Thymus (tissue), 2 donors: ENCODE measurements around the gene SLC2A5. TPM values are rescaled to one million over a fixed set of nuclear protein-coding genes. Genes with fewer than 3 reads are reported as not detected.

Source experiments
- polyA plus RNA-seq: library from polyadenylated mRNA; stranded (reverse); fragments of 200-250 nt; gene quantifications from one replicate; pipeline ENCODE4 v1.2.3, GENCODE V29; 2013
- total RNA-seq: library from RNA; stranded (reverse); fragments of 120-200 nt; gene quantifications from one replicate; pipeline ENCODE4 v1.2.4, GENCODE V29; 2013
- donor health status: healthy.

The SLC2A5 gene
- total and polyA plus RNA-seq, 2 donors = 1.5 to 6.8 TPM

Other genes starting within 250 kb of the SLC2A5 start
- 1,073 TPM for gene ENO1, start 190.9 kb downstream of the SLC2A5 start, total RNA-seq
- gene ENO1, start 190.9 kb downstream of the SLC2A5 start, polyA plus RNA-seq = 261 TPM
- 1.5 TPM for gene CA6, start 123.8 kb downstream of the SLC2A5 start, total RNA-seq
- 0.37 TPM for gene CA6, start 123.8 kb downstream of the SLC2A5 start, polyA plus RNA-seq
- gene SLC2A7, start 43.2 kb downstream of the SLC2A5 start, total RNA-seq = 0.05 TPM
- 0.05 TPM for gene SLC2A7, start 43.2 kb downstream of the SLC2A5 start, polyA plus RNA-seq
- gene GPR157, start 59.5 kb upstream of the SLC2A5 start, total RNA-seq = 4.3 TPM
- gene GPR157, start 59.5 kb upstream of the SLC2A5 start, polyA plus RNA-seq = 5.8 TPM
- gene H6PD, start 165.1 kb upstream of the SLC2A5 start, total RNA-seq = 8.8 TPM
- 18.6 TPM for gene H6PD, start 165.1 kb upstream of the SLC2A5 start, polyA plus RNA-seq
- gene SPSB1, start 223.3 kb upstream of the SLC2A5 start, total RNA-seq = 12.8 TPM
- 12.9 TPM for gene SPSB1, start 223.3 kb upstream of the SLC2A5 start, polyA plus RNA-seq